ENCODE measurements around the gene ASF1A.
"Not testable (repeated sequence)": the region's sequence is repeated elsewhere in the genome, so short reads cannot be mapped to it uniquely, and the experiment has no call there.

ASF1A gene

GRCh38 chr6:118893807-118894424, at the start of gene ASF1A:
ASF1A (plus strand) TSS chr6:118894152; CDS start chr6:118894414, 262 bp downstream.
- DNase-seq, result peak; percentile 99

DNA sequence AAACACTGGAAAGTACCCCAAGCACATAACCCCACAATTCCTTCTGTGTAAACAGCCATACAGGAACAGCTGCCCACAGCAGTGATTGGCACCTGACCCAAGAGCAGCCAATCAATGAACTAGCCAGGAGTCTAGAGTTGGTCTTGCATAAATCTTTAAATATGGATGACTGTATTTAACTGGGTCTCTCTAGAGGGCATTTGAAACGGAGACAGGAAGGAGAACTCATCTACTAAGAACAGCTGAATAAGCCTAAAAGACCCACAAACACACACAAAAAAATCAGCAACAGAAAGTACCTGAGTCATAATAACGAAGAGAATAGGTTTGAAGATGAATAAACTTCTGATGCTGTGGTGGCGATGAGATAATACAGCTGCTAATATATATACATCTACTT, 49.0 kb upstream of the ASF1A start:
- peak; percentile 87 for DNase-seq

GRCh38 chr6:118853408-118853807, 40.5 kb upstream of the ASF1A start:
- no peak for DNase-seq

GRCh38 chr6:118856301-118856700, 37.7 kb upstream of the ASF1A start:
- DNase-seq, result no peak

DNA sequence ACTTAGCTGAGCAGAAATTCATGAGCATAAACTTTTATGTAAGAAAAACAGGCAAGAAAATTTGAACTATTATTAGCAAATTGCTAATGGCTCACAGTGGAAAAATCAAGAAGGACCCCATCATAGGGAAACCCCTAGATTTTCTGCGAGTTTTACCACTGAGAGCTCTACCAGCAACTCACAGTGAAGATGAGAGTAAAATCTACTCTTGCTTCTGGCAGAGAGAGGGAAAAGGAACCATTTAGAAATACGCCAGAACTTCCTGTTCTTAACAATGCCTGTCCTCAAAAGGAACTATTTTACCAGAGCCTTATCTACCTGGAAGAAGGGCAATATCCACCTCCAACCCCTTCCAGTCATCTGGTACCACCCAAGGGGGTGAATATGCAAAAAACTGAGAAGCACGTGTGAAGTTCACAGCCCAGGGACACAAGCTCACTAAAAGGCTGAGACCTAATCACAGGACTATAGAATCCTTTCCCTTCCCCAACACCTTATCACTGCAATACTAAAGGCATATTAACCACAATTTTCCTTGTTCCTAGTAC, 34.4 kb upstream of the ASF1A start:
- no peak for DNase-seq

GRCh38 chr6:118860363-118860762, 33.6 kb upstream of the ASF1A start:
- no peak for DNase-seq

GRCh38 chr6:118860880-118861279, 33.1 kb upstream of the ASF1A start:
- DNase-seq, result no peak

- DNase-seq, result no peak
Observed at GRCh38 chr6:118862443-118862842, 31.5 kb upstream of the ASF1A start.

DNA sequence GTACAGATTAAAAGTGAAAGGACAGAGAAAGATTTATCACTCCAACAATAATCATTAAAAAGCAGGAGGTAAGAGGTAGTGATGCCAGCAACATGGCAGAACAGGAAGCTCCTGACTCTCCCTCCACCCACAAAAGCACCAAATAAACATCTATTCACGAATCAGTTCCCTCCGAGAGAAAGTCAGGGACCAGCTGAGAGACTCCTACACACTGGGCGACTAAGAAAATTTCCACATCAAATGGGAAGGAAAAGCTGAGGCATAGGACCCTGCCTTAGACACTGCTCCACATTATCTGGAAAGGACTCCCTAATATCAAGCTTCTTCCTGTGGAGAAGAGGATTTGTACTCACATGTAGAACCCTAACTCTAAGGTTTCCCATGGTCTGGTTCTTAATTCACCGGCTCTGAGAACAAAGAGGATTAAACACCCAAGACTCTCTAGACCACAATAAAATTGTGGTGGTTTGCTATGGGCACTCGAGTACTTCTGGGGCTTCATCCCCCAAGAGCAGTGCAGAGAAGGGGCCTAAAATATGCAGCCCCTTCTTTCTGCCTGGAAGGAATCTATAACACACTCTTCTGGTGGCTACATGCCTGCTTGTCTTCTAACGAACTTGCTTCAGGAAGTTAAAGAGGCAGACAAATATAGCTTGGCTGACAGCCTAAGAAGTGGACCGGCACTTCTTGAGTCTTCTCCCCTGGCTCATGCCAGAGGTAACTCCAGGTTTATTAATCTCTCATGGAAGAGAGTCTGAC, 29.4 kb upstream of the ASF1A start:
- DNase-seq, result no peak

GRCh38 chr6:118865100-118865391, 28.9 kb upstream of the ASF1A start:
- no peak for DNase-seq

DNA sequence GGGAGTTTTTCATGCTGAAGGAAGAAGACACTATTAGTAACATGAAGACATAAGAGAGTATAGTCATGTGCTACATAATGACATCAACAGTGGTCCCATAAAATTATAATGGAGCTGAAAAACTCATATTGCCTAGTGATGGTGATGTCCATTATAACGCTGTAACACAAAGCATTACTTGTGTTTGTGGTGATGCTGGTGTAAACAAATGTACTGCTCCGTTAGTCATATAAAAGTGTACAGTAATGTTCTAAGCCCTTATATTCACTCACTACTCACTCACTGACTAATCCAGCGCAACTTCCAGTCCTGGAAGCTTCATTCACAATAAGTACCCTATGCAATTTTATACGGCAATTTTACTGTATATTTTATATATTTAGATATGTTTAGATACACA, 26.8 kb upstream of the ASF1A start:
- DNase-seq, result no peak

GRCh38 chr6:118868901-118869300, 25.1 kb upstream of the ASF1A start:
- not testable (repeated sequence) for DNase-seq

GRCh38 chr6:118869350-118869749, 24.6 kb upstream of the ASF1A start:
- DNase-seq, result no peak

- no peak for DNase-seq
Observed at GRCh38 chr6:118869894-118870589, 23.9 kb upstream of the ASF1A start.

- DNase-seq, result no peak
Observed at GRCh38 chr6:118871331-118871730, 22.6 kb upstream of the ASF1A start.

DNA sequence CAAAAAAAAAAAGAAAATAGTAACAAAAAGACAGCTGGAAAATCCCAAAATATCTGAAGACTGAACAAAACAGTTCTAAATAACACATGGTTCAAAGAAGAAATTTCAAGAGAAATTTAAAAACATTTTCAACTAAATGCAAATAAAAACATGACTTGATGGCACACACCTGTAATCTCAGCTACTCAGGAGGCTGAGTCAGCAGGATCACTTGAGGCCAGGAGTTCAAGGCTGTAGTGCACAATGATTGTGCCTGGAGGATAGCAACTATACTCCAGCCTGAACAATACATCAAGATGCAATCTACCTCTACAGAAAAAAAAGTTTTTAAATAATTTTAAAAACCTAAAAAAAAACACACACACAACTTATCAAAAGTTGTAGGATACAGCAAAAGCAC, 21.6 kb upstream of the ASF1A start:
- no peak for DNase-seq

GRCh38 chr6:118872726-118873125, 21.2 kb upstream of the ASF1A start:
- no peak for DNase-seq

- DNase-seq, result no peak
Observed at GRCh38 chr6:118873239-118873638, 20.7 kb upstream of the ASF1A start.

GRCh38 chr6:118875672-118876071, 18.3 kb upstream of the ASF1A start:
- DNase-seq, result no peak

GRCh38 chr6:118876198-118876597, 17.8 kb upstream of the ASF1A start:
- no peak for DNase-seq

DNA sequence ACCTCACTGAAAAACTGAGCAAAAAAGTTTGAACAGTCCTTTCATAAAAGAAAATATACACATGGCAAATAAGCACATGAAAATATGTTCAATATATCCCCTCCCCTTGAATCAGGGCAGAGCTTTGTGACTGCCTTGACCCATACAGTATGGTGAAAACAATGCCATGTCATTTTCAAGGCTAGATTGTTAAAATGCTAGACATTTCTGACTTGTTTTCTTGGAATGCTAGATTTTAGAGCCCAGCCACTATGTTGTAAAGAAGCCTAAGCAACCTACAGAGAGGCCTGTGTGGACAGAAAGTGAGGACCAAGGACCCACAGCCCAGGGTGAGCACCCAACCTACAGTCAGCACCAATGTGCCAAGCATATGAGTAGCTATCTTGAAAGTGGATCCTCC, 17.1 kb upstream of the ASF1A start:
- no peak for DNase-seq

DNA sequence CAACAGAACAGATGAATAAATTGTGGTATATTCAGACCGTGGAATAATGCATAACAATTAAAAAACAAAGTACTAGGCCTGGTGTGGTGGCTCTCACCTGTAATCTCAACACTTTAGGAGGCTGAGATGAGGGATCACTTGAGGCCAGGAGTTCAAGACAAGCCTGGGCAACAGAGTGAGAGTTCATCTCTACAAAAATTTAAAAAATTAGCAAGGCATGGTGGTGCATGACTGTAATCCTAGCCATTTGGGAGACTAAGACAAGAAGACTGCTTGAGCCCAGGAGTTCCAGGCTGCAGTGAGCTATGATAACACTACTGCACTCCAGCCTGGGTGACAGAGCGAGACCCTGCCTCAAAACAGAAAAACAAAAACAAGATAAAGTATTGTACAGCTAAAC, 16.1 kb upstream of the ASF1A start:
- no peak for DNase-seq

DNA sequence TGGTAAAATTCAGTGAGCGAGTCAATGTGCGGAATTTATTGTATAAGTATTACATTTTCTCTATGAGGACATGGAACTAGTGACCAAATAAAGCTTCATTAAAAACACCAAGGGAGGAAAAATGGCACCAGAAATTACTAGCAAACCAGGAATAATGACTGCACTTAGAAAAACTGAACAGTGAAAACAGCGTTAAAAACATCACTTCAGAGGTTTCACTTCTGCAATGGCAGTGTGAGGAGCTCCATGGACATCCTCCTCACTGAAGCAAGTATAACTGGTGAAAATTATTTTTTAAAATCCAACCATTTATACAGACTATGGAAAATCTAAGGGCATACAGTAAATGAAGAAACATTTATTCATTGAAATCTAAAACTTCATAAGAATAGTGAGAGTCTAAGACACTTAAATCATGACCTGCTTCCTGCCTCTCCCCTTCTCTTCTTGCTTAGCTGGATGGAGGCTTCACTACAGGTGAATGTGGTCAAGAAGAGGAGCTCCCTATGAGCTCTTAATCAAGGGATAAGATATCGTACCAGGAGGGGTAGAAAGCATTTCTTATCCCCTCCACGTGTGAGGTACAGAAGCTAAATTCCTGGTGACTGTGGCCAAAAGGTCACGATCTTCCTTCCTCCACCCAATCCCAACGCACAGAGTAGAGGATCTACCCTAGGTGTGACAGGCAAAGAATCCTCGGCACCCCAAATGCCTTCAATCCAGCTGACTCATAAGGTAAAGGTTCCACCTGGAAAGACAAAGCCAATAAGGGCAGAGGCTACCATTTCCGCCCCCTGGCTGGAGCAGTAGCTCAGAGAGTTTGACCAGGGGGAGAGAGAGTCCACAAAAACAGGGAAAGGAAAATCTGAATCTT, 12.3 kb upstream of the ASF1A start:
- DNase-seq, result no peak

Measured in activated CD4-positive, alpha-beta T cell treated with anti-CD3 and anti-CD28 coated beads, Interleukin-10, Interleukin-2, amounts not matched to agents 100 ng/mL and 50 ng/mL, durations not matched to agents 16 hours and 8 hours (primary cell).